GM10248 (cell line): ENCODE measurements around the gene CCDC92.

Experiments used
- CTCF ChIA-PET: fragments of 300-600 bp; sonication (Branson Sonifier 250); formaldehyde crosslinking; extraction: SDS; loops from one replicate; lab custom pipeline; 2021; ENCODE audit warnings: antibody characterized with exemption; lab: Yijun Ruan, JAX
- POLR2A ChIA-PET: fragments of 350-650 bp; sonication (Branson Sonifier 250); formaldehyde crosslinking; extraction: SDS; loops from one replicate; lab custom pipeline; 2020; ENCODE audit warnings: antibody characterized with exemption; lab: Yijun Ruan, JAX
- DNase-seq: peaks from one replicate; pipeline ENCODE4 v3.0.0; 2012; ENCODE audit errors: extremely low spot score
- CTCF ChIP-seq: IDR thresholded peaks from 2 replicates; pipeline ENCODE4 v1.5.1; 2012; ENCODE audit warnings: mild to moderate bottlenecking, low read depth; ENCODE audit errors: extremely low read depth, missing control alignments, control extremely low read depth

The CCDC92 gene

GRCh38 chr12:123886258-123886657, 86.4 kb downstream of the CCDC92 start:
- ChIA-PET POLR2A (no interaction called here), CTCF (interaction anchor here (0.8 kb wide), 1 partner anchor 52 kb away, joined by 3 read pairs; no protein-coding TSS in a partner anchor)
- DNase-seq = no peak
- no peak for TF ChIP-seq CTCF
